MCF 10A (cell line): ENCODE results near the gene PARD3B. TPM values are rescaled to one million over a fixed set of nuclear protein-coding genes. Genes with fewer than 3 reads are reported as not detected.
A peak's percentile ranks its signal among the peaks of the same experiment; 100 is the strongest.

Experiments
- BruUV-seq: library from RNA; stranded (reverse); fragments of 400-500 nt; replicated peaks from 2 replicates; lab custom pipeline; 2021; lab: Mats Ljungman, UMichigan
- CTCF ChIA-PET: fragments of 300-600 bp; sonication (Branson Sonifier 250); formaldehyde crosslinking; extraction: SDS; loops from one replicate; lab custom pipeline; 2021; ENCODE audit warnings: antibody characterized with exemption, inconsistent platforms; lab: Yijun Ruan, JAX
- POLR2A ChIA-PET: fragments of 300-600, 350-650 bp; sonication (Branson Sonifier 250); formaldehyde crosslinking; extraction: SDS; loops from one replicate; lab custom pipeline; 2020; ENCODE audit warnings: antibody characterized with exemption, inconsistent platforms; lab: Yijun Ruan, JAX
- DNase-seq: peaks from one replicate; pipeline ENCODE4 v3.0.0-alpha.2; 2018; ENCODE audit not compliant: unreplicated experiment
- H3K27ac Mint-ChIP-seq: one replicate; pipeline ENCODE4 v1.8.0; 2022; ENCODE audit warnings: mild to moderate bottlenecking, low read depth, mixed read lengths; ENCODE audit not compliant: unreplicated experiment
- H3K27me3 Mint-ChIP-seq: one replicate; pipeline ENCODE4 v1.8.0; 2022; ENCODE audit warnings: mixed read lengths; ENCODE audit not compliant: insufficient read depth, unreplicated experiment
- H3K36me3 Mint-ChIP-seq: one replicate; pipeline ENCODE4 v1.8.0; 2022; ENCODE audit warnings: mild to moderate bottlenecking, moderate library complexity, mixed read lengths; ENCODE audit not compliant: insufficient read depth, unreplicated experiment
- H3K4me1 Mint-ChIP-seq: one replicate; pipeline ENCODE4 v1.8.0; 2022; ENCODE audit warnings: mixed read lengths; ENCODE audit not compliant: insufficient read depth, unreplicated experiment
- H3K4me3 Mint-ChIP-seq: one replicate; pipeline ENCODE4 v1.8.0; 2022; ENCODE audit warnings: mild to moderate bottlenecking, moderate library complexity, mixed read lengths; ENCODE audit not compliant: unreplicated experiment
- H3K9me3 Mint-ChIP-seq: one replicate; pipeline ENCODE4 v1.8.0; 2022; ENCODE audit warnings: mixed read lengths; ENCODE audit not compliant: unreplicated experiment
- CTCF ChIP-seq: fragments of 200-600 bp; IDR thresholded peaks from one replicate; pipeline ENCODE4 v1.8.0; 2022; ENCODE audit warnings: antibody characterized with exemption, mild to moderate bottlenecking; ENCODE audit not compliant: unreplicated experiment
- intact Hi-C: fragments of 100-400 bp; cut with micrococcal nuclease; formaldehyde crosslinking; loops from 2 replicates; pipeline ENCODE4 v1.14.1; 2022
- total RNA-seq: library from RNA; stranded (reverse); gene quantifications from 2 replicates; pipeline ENCODE4 v1.2.3, GENCODE V29; 2022

The PARD3B gene
- total RNA-seq, 1 experiment from 2014 or later: 11.6 TPM

- H3K27me3 Mint-ChIP-seq: no peaks in the 10 kb centered on the region
- H3K27ac Mint-ChIP-seq: peak overlapping the region; percentile 47
- no peaks in the 10 kb centered on the region for H3K36me3 Mint-ChIP-seq
- POLR2A ChIA-PET: interaction anchor here (0.6 to 0.8 kb wide), 2 partner anchors 20 to 49 kb away, joined by 3 read pairs; no protein-coding TSS in a partner anchor
- H3K9me3 Mint-ChIP-seq: no peaks in the 10 kb centered on the region
- intact Hi-C loops: no loop called here
- CTCF ChIA-PET: interaction anchor here (1.4 kb wide), 1 partner anchor 16 kb away, joined by 3 read pairs; no protein-coding TSS in a partner anchor
- no peak overlapping the region for H3K4me3 Mint-ChIP-seq
- TF ChIP-seq CTCF: no peak
- H3K4me1 Mint-ChIP-seq: peaks cover 26% of the 10 kb centered on the region
- no peak for DNase-seq
- BruUV-seq: no TSS peak
Observed at GRCh38 chr2:204566439-204566838, 21.2 kb downstream of the PARD3B start.

- TF ChIP-seq CTCF: no peak
- BruUV-seq: no TSS peak
- POLR2A ChIA-PET: interaction anchor here (1.5 kb wide), 1 partner anchor 10 kb away, joined by 3 read pairs; no protein-coding TSS in a partner anchor
- Mint-ChIP-seq H3K9me3 (no peaks in the 10 kb centered on the region), H3K27ac (no peak overlapping the region), H3K4me3 (no peak overlapping the region), H3K27me3 (no peaks in the 10 kb centered on the region), H3K4me1 (peaks cover 32% of the 10 kb centered on the region), H3K36me3 (no peaks in the 10 kb centered on the region)
- intact Hi-C loops: no loop called here
- CTCF ChIA-PET: interaction anchor here (0.6 to 1.1 kb wide), 6 partner anchors 12 to 264 kb away, joined by 3 to 6 read pairs (median 4); no protein-coding TSS in a partner anchor
- no peak for DNase-seq
Observed at GRCh38 chr2:204570421-204570820, 25.1 kb downstream of the PARD3B start.

GRCh38 chr2:204571041-204571440 lies 25.8 kb downstream of the PARD3B start:
- intact Hi-C loops: no loop called here
- Mint-ChIP-seq H3K27ac (no peak overlapping the region), H3K36me3 (no peaks in the 10 kb centered on the region), H3K4me3 (no peak overlapping the region), H3K27me3 (no peaks in the 10 kb centered on the region), H3K9me3 (no peaks in the 10 kb centered on the region), H3K4me1 (peaks cover 32% of the 10 kb centered on the region)
- ChIA-PET POLR2A (interaction anchor here (0.6 to 1.5 kb wide), 2 partner anchors 9 to 1569 kb away, joined by 3 read pairs; no protein-coding TSS in a partner anchor), CTCF (interaction anchor here (0.7 to 1.1 kb wide), 2 partner anchors 11 to 21 kb away, joined by 3 to 4 read pairs; no protein-coding TSS in a partner anchor)
- no peak for TF ChIP-seq CTCF
- BruUV-seq: no TSS peak
- DNase-seq: no peak

GRCh38 chr2:204571911-204572310 lies 26.6 kb downstream of the PARD3B start:
- TF ChIP-seq CTCF: no peak
- Mint-ChIP-seq H3K4me1 (peaks cover 23% of the 10 kb centered on the region), H3K27me3 (no peaks in the 10 kb centered on the region), H3K27ac (no peak overlapping the region), H3K36me3 (no peaks in the 10 kb centered on the region), H3K4me3 (no peak overlapping the region), H3K9me3 (no peaks in the 10 kb centered on the region)
- no TSS peak for BruUV-seq
- intact Hi-C loops: no loop called here
- DNase-seq: no peak
- ChIA-PET CTCF (interaction anchor here (0.6 to 0.7 kb wide), 2 partner anchors 54 to 71 kb away, joined by 3 to 4 read pairs; no protein-coding TSS in a partner anchor), POLR2A (interaction anchor here (0.5 to 1.4 kb wide), 2 partner anchors 9 to 1497 kb away, joined by 3 to 4 read pairs; no protein-coding TSS in a partner anchor)
